ENCODE data around the gene CTU2. TPM values are rescaled to one million over a fixed set of nuclear protein-coding genes. Genes with fewer than 3 reads are reported as not detected.

The CTU2 gene
- total RNA-seq, 3 donors from 2014 or later: 7.3 to 8.2 (median 7.8) TPM

- Histone ChIP-seq H3K27ac (peak overlapping the region; percentile 59 to 66), H3K4me1 (peaks cover 10% of the 10 kb centered on the region in 2 donors), H3K9me3 (no peaks in the 10 kb centered on the region), H3K27me3 (no peaks in the 10 kb centered on the region), H3K4me3 (no peak overlapping the region), H3K36me3 (no peaks in the 10 kb centered on the region)
- TF ChIP-seq CTCF (IDR thresholded peaks at IDR 0.05): no peak
- no peak for TF ChIP-seq POLR2A (IDR thresholded peaks at IDR 0.05)
- no peak for TF ChIP-seq POLR2AphosphoS5 (IDR thresholded peaks at IDR 0.05)
- intact Hi-C loops (cut with DNase I; ENCODE audit: low total_unique reads): no loop called here
- no peak for DNase-seq (ENCODE audit: low spot score in 2 of 2)
These were observed 48.8 kb downstream of the CTU2 start for GRCh38 chr16:88754912-88755744.

- Histone ChIP-seq H3K4me3 (no peak overlapping the region), H3K4me1 (peaks cover 10 to 18% of the 10 kb centered on the region in 2 donors), H3K27ac (peak overlapping the region; percentile 59 to 66), H3K27me3 (no peaks in the 10 kb centered on the region), H3K9me3 (no peaks in the 10 kb centered on the region), H3K36me3 (no peaks in the 10 kb centered on the region)
- intact Hi-C loops (cut with DNase I; ENCODE audit: low total_unique reads): no loop called here
- DNase-seq (ENCODE audit: low spot score in 2 of 2): no peak
- TF ChIP-seq POLR2A (IDR thresholded peaks at IDR 0.05) (no peak), CTCF (IDR thresholded peaks at IDR 0.05) (no peak), POLR2AphosphoS5 (IDR thresholded peaks at IDR 0.05) (no peak)
These were observed 49.6 kb downstream of the CTU2 start for GRCh38 chr16:88755745-88756443.

GRCh38 chr16:88758227-88758943 is 52.1 kb downstream of the CTU2 start:
- no peaks in the 10 kb centered on the region for H3K9me3 ChIP-seq
- no peaks in the 10 kb centered on the region for H3K36me3 ChIP-seq
- H3K4me3 ChIP-seq: no peak overlapping the region
- intact Hi-C loops (cut with DNase I; ENCODE audit: low total_unique reads): no loop called here
- H3K4me1 ChIP-seq: peaks cover 21 to 38% of the 10 kb centered on the region in 2 donors
- no peak for DNase-seq (ENCODE audit: low spot score in 2 of 2)
- H3K27me3 ChIP-seq: no peaks in the 10 kb centered on the region
- H3K27ac ChIP-seq: peak overlapping the region; percentile 48 to 90
- no peak for TF ChIP-seq CTCF (IDR thresholded peaks at IDR 0.05)
- TF ChIP-seq POLR2AphosphoS5 (IDR thresholded peaks at IDR 0.05): no peak
- no peak for TF ChIP-seq POLR2A (IDR thresholded peaks at IDR 0.05)

- no peaks in the 10 kb centered on the region for H3K36me3 ChIP-seq
- no peak for DNase-seq (ENCODE audit: low spot score in 2 of 2)
- H3K4me1 ChIP-seq: peaks cover 25 to 39% of the 10 kb centered on the region in 2 donors
- H3K27ac ChIP-seq: peak overlapping the region; percentile 48 to 90
- H3K4me3 ChIP-seq: no peak overlapping the region
- intact Hi-C loops (cut with DNase I; ENCODE audit: low total_unique reads): no loop called here
- TF ChIP-seq CTCF (IDR thresholded peaks at IDR 0.05) (no peak), POLR2A (IDR thresholded peaks at IDR 0.05) (no peak), POLR2AphosphoS5 (IDR thresholded peaks at IDR 0.05) (no peak)
- H3K9me3 ChIP-seq: no peaks in the 10 kb centered on the region
- H3K27me3 ChIP-seq: no peaks in the 10 kb centered on the region
These were observed 52.6 kb downstream of the CTU2 start for GRCh38 chr16:88758944-88759244.

Data from breast epithelium (tissue), 4 donors.